HepG2 (cell line): Measurements from ENCODE around the gene ZNF324B. TPM values are rescaled to one million over a fixed set of nuclear protein-coding genes. Genes with fewer than 3 reads are reported as not detected.

Experiments
- ARHGAP35 ChIP-seq: sonication (generic); formaldehyde crosslinking; IDR thresholded peaks from 2 replicates; pipeline ENCODE4 v1.9.0; 2022; ENCODE audit warnings: mild to moderate bottlenecking, inconsistent platforms, moderate library complexity, missing genetic modification reagents, borderline replicate concordance
- ATF1 ChIP-seq: IDR thresholded peaks from 2 replicates; pipeline ENCODE4 v1.6.1; 2016; ENCODE audit warnings: mild to moderate bottlenecking, control low read depth
- CBX5 ChIP-seq: sonication (generic); formaldehyde crosslinking; IDR thresholded peaks from 2 replicates; pipeline ENCODE4 v1.4.0; 2020; ENCODE audit warnings: missing genetic modification reagents, borderline replicate concordance
- CENPT ChIP-seq: sonication (generic); formaldehyde crosslinking; IDR thresholded peaks from 2 replicates; pipeline ENCODE4 v1.8.0; 2022; ENCODE audit warnings: low read depth, mild to moderate bottlenecking, moderate library complexity, missing genetic modification reagents
- GLMP ChIP-seq: sonication (generic); formaldehyde crosslinking; IDR thresholded peaks from 2 replicates; pipeline ENCODE4 v1.9.0; 2021; ENCODE audit warnings: missing genetic modification reagents, mild to moderate bottlenecking, borderline replicate concordance
- NR2C2 ChIP-seq: sonication (generic); formaldehyde crosslinking; IDR thresholded peaks from 2 replicates; pipeline ENCODE4 v1.4.0; 2020; ENCODE audit warnings: missing genetic modification reagents, mild to moderate bottlenecking, moderate library complexity, borderline replicate concordance
- PHF21A ChIP-seq: sonication (generic); formaldehyde crosslinking; IDR thresholded peaks from 2 replicates; pipeline ENCODE4 v1.5.0; 2020; ENCODE audit warnings: mild to moderate bottlenecking, missing genetic modification reagents
- TBL1XR1 ChIP-seq: fragments of 150-350 bp; IDR thresholded peaks from 2 replicates; pipeline ENCODE4 v1.6.1; 2014; ENCODE audit warnings: borderline replicate concordance, low read length; ENCODE audit not compliant: partially characterized antibody
- THAP7 ChIP-seq: sonication (generic); formaldehyde crosslinking; IDR thresholded peaks from 2 replicates; pipeline ENCODE4 v1.8.1; 2023; ENCODE audit warnings: mild to moderate bottlenecking, missing genetic modification reagents
- XRCC5 ChIP-seq: fragments of 200-400 bp; formaldehyde crosslinking; optimal IDR thresholded peaks from 2 replicates; pipeline ENCODE3; 2017; ENCODE audit warnings: mild to moderate bottlenecking, low read length
- ZBTB20 ChIP-seq: sonication (generic); formaldehyde crosslinking; IDR thresholded peaks from 2 replicates; pipeline ENCODE4 v1.8.1; 2023; ENCODE audit warnings: missing genetic modification reagents, low read depth, mild to moderate bottlenecking, borderline replicate concordance
- ZBTB39 ChIP-seq: sonication (generic); formaldehyde crosslinking; IDR thresholded peaks from 2 replicates; pipeline ENCODE4 v1.5.0; 2020; ENCODE audit warnings: missing genetic modification reagents
- ZC3H13 ChIP-seq: sonication (generic); formaldehyde crosslinking; IDR thresholded peaks from 2 replicates; pipeline ENCODE4 v1.8.1; 2023; ENCODE audit warnings: mild to moderate bottlenecking, missing genetic modification reagents, moderate library complexity
- ZFP41 ChIP-seq: sonication (generic); formaldehyde crosslinking; IDR thresholded peaks from 2 replicates; pipeline ENCODE4 v1.4.0; 2020; ENCODE audit warnings: mild to moderate bottlenecking, missing genetic modification reagents, borderline replicate concordance
- ZFP82 ChIP-seq: sonication (generic); formaldehyde crosslinking; IDR thresholded peaks from 2 replicates; pipeline ENCODE4 v1.5.1; 2020; ENCODE audit warnings: mild to moderate bottlenecking, missing genetic modification reagents, borderline replicate concordance
- ZFX ChIP-seq: sonication (generic); formaldehyde crosslinking; IDR thresholded peaks from 2 replicates; pipeline ENCODE4 v1.4.0; 2020; ENCODE audit warnings: mild to moderate bottlenecking, low read depth, missing genetic modification reagents, moderate library complexity
- ZNF143 ChIP-seq: sonication (generic); formaldehyde crosslinking; IDR thresholded peaks from 2 replicates; pipeline ENCODE4 v1.4.0; 2020; ENCODE audit warnings: missing genetic modification reagents
- ZNF180 ChIP-seq: sonication (generic); formaldehyde crosslinking; IDR thresholded peaks from 2 replicates; pipeline ENCODE4 v1.4.0; 2020; ENCODE audit warnings: low read depth, missing genetic modification reagents, borderline replicate concordance
- ZNF343 ChIP-seq: sonication (generic); formaldehyde crosslinking; IDR thresholded peaks from 2 replicates; pipeline ENCODE4 v1.4.0; 2020; ENCODE audit warnings: mild to moderate bottlenecking, missing genetic modification reagents
- ZNF350 ChIP-seq: sonication (generic); formaldehyde crosslinking; IDR thresholded peaks from 2 replicates; pipeline ENCODE4 v1.4.0; 2020; ENCODE audit warnings: mild to moderate bottlenecking, low read depth, missing genetic modification reagents, borderline replicate concordance
- ZNF44 ChIP-seq: sonication (generic); formaldehyde crosslinking; IDR thresholded peaks from 2 replicates; pipeline ENCODE4 v1.5.1; 2020; ENCODE audit warnings: mild to moderate bottlenecking, missing genetic modification reagents
- ZNF572 ChIP-seq: sonication (generic); formaldehyde crosslinking; IDR thresholded peaks from 2 replicates; pipeline ENCODE4 v1.5.1; 2020; ENCODE audit warnings: mild to moderate bottlenecking, missing genetic modification reagents
- ZNF776 ChIP-seq: sonication (generic); formaldehyde crosslinking; IDR thresholded peaks from 2 replicates; pipeline ENCODE4 v1.4.0; 2020; ENCODE audit warnings: mild to moderate bottlenecking, missing genetic modification reagents
- ZNF781 ChIP-seq: sonication (generic); formaldehyde crosslinking; IDR thresholded peaks from 2 replicates; pipeline ENCODE4 v1.5.1; 2020; ENCODE audit warnings: borderline replicate concordance, mild to moderate bottlenecking, missing genetic modification reagents; ENCODE audit errors: not compliant biosample characterization
- ZNF879 ChIP-seq: sonication (generic); formaldehyde crosslinking; IDR thresholded peaks from 2 replicates; pipeline ENCODE4 v1.8.1; 2023; ENCODE audit warnings: missing genetic modification reagents
- ZNF883 ChIP-seq: sonication (generic); formaldehyde crosslinking; IDR thresholded peaks from 2 replicates; pipeline ENCODE4 v1.5.1; 2020; ENCODE audit warnings: mild to moderate bottlenecking, missing genetic modification reagents; ENCODE audit errors: not compliant biosample characterization
- ZSCAN22 ChIP-seq: sonication (generic); formaldehyde crosslinking; IDR thresholded peaks from 2 replicates; pipeline ENCODE4 v1.4.0; 2020; ENCODE audit warnings: mild to moderate bottlenecking, missing genetic modification reagents
- polyA plus RNA-seq, 8 experiments: library from polyadenylated mRNA; depleted of rRNA in 3 of 8; stranded (reverse) in 7 of 8; unstranded in 1 of 8; fragments of >200 nt; fragmentation: Illumina TruSeq in 4 of 8; extraction: Trizol in 4 of 8; gene quantifications; 2 replicates each; pipeline versions ENCODE4 v1.2.1 to v1.2.3, GENCODE V29; 2011 to 2016; ENCODE audit warnings: low read depth in 4 of 8, missing spikeins in 1 of 8, mixed read lengths in 1 of 8; ENCODE audit not compliant: insufficient read depth in 1 of 8
- total RNA-seq, 5 experiments: library from RNA; depleted of rRNA; stranded (reverse); fragments of >200 nt; fragmentation: Illumina TruSeq; extraction: Trizol; gene quantifications; 2 replicates each; pipeline ENCODE4 v1.2.3, GENCODE V29; 2016; ENCODE audit warnings: low read depth in 1 of 5

The ZNF324B gene
- total and polyA plus RNA-seq, 2 of the 13 experiments (the other 11 are each of a cell fraction or from before 2014, with no cell fraction given), result 0.53 to 3.0 TPM

- TF ChIP-seq ZBTB39 (CRISPR knock-in tag) (no peak), ZNF44 (CRISPR knock-in tag) (peak; percentile 4; the same call in 1 of the 2 replicates), ARHGAP35 (CRISPR knock-in tag) (no peak), ZNF350 (CRISPR knock-in tag) (peak; percentile 27; the same call in 1 of the 2 replicates), CENPT (CRISPR knock-in tag) (no peak), ZFX (peak; percentile 78), TBL1XR1 (peak; percentile 23), ZNF781 (CRISPR knock-in tag) (no peak), ATF1 (CRISPR knock-in tag) (no peak), ZNF143 (CRISPR knock-in tag) (peak; percentile 97), ZNF180 (CRISPR knock-in tag) (no peak), XRCC5 (peak; percentile 16), THAP7 (CRISPR knock-in tag) (peak; percentile 52; the same call in 1 of the 2 replicates), CBX5 (CRISPR knock-in tag) (no peak), ZNF883 (CRISPR knock-in tag) (no peak), ZFP41 (CRISPR knock-in tag) (no peak), PHF21A (CRISPR knock-in tag) (no peak), NR2C2 (CRISPR knock-in tag) (peak; percentile 58; the same call in 1 of the 2 replicates), ZNF776 (CRISPR knock-in tag) (peak; percentile 66; the same call in 1 of the 2 replicates), ZNF343 (CRISPR knock-in tag) (no peak), ZNF572 (CRISPR knock-in tag) (0 out of 2 replicates have a peak, but pooled peaks have one; percentile 57), ZNF879 (no peak), ZSCAN22 (CRISPR knock-in tag) (no peak), ZBTB20 (CRISPR knock-in tag) (no peak), ZC3H13 (CRISPR knock-in tag) (0 out of 2 replicates have a peak, but pooled peaks have one; percentile 61), ZFP82 (no peak), GLMP (CRISPR knock-in tag) (no peak)
These were observed at the start of gene ZNF324B (continued) for GRCh38 chr19:58451358-58452101.
